Epithelial cell of proximal tubule (primary cell): ENCODE measurements around the gene FBXW4. TPM values are rescaled to one million over a fixed set of nuclear protein-coding genes. Genes with fewer than 3 reads are reported as not detected.

Experiments
- DNase-seq: peaks from one replicate; pipeline ENCODE4 v3.0.0-alpha.2; 2011; ENCODE audit warnings: low read depth
- H3K4me3 ChIP-seq: 2 replicates; pipeline ENCODE4 v1.5.1; 2011; ENCODE audit warnings: low read depth, mild to moderate bottlenecking, low read length
- total RNA-seq: library from RNA; depleted of rRNA; stranded (reverse); fragments of >200 nt; gene quantifications from 2 replicates; pipeline ENCODE4 v1.2.3, GENCODE V29; 2015
- TF ChIP-seq, protein P1 (sequence below): conservative IDR thresholded peaks from 2 replicates; pipeline ENCODE4 v1.5.1; 2012; ENCODE audit warnings: low read depth, mild to moderate bottlenecking, low read length

FBXW4 gene
- total RNA-seq, 1 donor from 2014 or later: 15.3 TPM

GRCh38 chr10:101611096-101611905 lies 83.7 kb downstream of the FBXW4 start:
- TF ChIP-seq, protein P1, sequence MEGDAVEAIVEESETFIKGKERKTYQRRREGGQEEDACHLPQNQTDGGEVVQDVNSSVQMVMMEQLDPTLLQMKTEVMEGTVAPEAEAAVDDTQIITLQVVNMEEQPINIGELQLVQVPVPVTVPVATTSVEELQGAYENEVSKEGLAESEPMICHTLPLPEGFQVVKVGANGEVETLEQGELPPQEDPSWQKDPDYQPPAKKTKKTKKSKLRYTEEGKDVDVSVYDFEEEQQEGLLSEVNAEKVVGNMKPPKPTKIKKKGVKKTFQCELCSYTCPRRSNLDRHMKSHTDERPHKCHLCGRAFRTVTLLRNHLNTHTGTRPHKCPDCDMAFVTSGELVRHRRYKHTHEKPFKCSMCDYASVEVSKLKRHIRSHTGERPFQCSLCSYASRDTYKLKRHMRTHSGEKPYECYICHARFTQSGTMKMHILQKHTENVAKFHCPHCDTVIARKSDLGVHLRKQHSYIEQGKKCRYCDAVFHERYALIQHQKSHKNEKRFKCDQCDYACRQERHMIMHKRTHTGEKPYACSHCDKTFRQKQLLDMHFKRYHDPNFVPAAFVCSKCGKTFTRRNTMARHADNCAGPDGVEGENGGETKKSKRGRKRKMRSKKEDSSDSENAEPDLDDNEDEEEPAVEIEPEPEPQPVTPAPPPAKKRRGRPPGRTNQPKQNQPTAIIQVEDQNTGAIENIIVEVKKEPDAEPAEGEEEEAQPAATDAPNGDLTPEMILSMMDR: no peak
- no peak overlapping the region for H3K4me3 ChIP-seq
- no peak for DNase-seq

- no peak overlapping the region for H3K4me3 ChIP-seq
- no peak for DNase-seq
- TF ChIP-seq, protein P1: no peak
These were observed 85.5 kb downstream of the FBXW4 start for GRCh38 chr10:101609481-101609880.

GRCh38 chr10:101607124-101607523 lies 87.8 kb downstream of the FBXW4 start:
- TF ChIP-seq, protein P1: no peak
- no peak overlapping the region for H3K4me3 ChIP-seq
- DNase-seq: no peak

- no peak for DNase-seq
- H3K4me3 ChIP-seq: no peak overlapping the region
- TF ChIP-seq, protein P1: peak; percentile 83
These were observed 92.1 kb downstream of the FBXW4 start for GRCh38 chr10:101602761-101603398.

- TF ChIP-seq, protein P1: no peak
- no peak for DNase-seq
- no peak overlapping the region for H3K4me3 ChIP-seq
These were observed 93.4 kb downstream of the FBXW4 start for GRCh38 chr10:101601541-101601940.

DNA sequence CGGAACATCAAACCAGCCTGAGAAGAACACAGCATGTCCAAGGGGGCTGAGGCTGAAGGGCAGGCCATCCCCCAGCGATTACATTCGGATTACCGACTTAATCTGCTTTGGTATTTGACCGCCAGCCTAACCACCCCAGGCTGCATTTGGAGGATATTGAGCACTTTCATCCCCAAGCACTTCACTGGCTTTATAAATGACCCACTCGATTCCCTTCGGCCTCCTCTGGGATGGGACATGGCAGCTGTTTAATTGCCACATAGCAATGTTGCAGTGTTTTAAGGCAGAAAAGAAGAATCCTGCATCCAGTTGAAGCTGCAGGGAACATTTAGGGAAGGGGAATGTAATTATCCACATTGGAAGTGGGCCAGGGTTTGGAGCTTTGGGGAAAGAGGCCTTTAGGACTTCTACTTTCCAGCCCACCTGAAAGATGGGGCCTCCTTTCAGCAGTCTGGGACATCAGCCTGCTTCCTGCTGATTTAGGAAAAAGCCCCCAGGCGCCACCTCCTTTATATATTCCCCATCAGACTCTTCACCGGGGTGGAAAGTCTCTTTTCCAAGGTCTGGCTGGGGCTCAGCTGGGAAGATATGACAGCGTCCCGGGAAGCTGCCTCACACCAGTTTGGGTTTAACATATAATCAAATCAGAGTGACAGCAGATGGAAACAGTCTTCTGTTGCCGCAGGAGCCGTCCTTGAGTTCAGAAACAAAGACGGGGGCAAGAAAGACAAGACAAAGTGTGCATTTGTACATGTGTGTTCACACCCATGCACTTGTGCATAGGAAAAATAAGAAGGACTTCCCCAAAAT lies 97.7 kb downstream of the FBXW4 start:
- no peak for DNase-seq
- no peak overlapping the region for H3K4me3 ChIP-seq
- TF ChIP-seq, protein P1: no peak
